Subcutaneous adipose tissue (tissue), 4 donors: ENCODE data around the gene ECHDC1. TPM values are rescaled to one million over a fixed set of nuclear protein-coding genes. Genes with fewer than 3 reads are reported as not detected.

ENCODE experiments used
- CTCF ChIP-seq: fragments of 450-650 bp; IDR thresholded peaks from one replicate; pipeline ENCODE4 v1.5.1; 2016; ENCODE audit warnings: low read depth, mild to moderate bottlenecking, control low read depth, antibody characterized with exemption, moderate library complexity
- total RNA-seq, 4 donors: library from RNA; depleted of rRNA; stranded (reverse); fragments of >200 nt; gene quantifications; one replicate each; pipeline ENCODE4 v1.1.0, GENCODE V29; 2016

The ECHDC1 gene
- total RNA-seq, 4 donors from 2014 or later: 83.8 to 139 (median 122) TPM

DNA sequence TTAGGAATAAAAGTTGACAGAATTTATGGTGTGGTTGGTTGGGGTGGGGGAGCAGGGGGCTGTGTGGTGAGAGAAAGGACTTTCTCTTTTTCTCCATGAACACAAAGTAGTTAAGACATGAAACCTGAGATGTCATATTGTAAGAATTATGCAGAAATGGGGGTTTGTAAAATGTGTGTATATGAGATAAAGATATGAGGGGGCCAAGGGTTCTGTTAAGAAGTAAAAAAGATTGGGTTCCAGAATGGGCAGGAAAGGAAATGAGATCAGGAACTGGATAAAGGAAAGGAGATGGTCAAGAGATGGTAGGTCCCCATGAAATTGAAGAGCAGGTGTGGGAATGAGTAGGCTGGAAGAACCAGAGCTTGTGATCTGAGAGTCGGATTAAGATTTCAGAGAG, 67.1 kb downstream of the ECHDC1 start:
- no peak for TF ChIP-seq CTCF

DNA sequence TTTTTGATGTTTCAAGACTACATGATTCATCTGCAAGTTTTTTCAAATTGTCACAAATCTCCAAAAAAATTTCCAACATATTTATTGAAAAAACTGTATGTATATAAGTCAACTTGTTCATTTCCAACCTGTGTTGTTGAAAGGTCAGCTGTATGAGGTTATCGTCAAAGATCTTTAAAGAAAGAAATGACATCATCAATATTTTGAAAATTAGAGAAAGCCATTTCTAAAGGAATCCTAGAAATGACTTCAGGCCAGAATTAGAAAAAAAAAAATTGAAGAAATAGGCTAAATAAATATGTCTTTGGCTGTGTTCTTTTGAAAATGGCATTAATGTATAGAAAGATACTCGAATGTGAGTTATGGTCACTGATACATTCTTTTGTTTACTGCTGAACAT, 69.9 kb downstream of the ECHDC1 start:
- TF ChIP-seq CTCF: no peak

DNA sequence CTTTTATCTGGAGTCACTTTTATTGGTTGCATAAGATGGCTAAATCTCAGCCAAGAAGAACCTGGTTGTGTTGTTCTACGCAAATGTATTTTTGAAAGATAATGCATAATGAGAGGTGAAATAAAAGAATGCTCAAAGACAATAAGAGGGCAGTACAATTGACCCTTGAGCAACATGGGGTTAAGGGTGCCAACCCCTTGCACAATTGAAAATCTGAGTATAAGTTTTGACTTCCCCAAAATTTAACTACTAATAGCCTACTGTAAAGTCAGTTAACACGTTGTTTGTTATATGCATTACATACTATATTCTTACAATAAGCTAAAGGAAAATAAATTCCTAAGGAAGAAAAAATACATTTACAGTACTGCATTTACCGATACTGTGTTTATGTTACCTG, 70.8 kb downstream of the ECHDC1 start:
- no peak for TF ChIP-seq CTCF

- TF ChIP-seq CTCF: no peak
Observed at GRCh38 chr6:127267646-127268625, 75.5 kb downstream of the ECHDC1 start.

- no peak for TF ChIP-seq CTCF
Observed at GRCh38 chr6:127266892-127267645, 76.3 kb downstream of the ECHDC1 start.

DNA sequence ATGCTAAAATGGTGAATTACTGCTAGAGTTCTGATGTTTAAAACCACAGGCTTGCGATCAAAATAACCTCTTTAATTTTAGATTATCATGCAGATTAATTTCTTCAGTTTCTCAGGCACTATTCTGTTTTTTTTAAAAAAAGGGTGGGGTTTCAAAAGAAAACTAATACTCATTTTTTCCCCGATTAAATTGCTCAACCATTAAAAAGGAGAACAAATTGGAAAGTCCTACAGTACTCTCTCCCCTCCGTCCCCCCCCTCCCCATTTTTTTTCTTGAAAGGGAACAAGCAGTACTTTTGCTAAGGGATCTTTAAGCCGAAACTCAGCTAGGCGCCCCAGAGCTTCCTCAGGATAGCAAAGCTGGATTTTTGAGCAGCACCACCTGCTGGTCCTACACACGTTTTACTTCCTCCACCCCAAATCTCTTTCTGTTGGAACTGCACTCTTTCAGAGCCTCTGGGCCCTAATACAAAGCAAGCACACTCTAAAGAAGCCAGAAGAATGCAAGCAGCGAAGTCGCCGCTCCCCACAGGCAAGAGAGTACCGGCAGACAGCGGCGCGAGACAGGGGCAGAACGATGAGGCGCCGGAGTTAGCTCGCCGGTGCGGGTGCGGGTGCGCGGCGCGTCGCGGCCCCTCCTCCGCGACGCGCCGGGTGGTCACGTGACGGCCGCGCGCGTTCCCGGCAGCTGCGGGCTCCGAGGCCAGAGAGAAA, 77.1 kb downstream of the ECHDC1 start, which contains the start of gene RNF146:
Gene RNF146 (plus strand): TSS at position 687 of the 714 bp plus-strand sequence. CDS start 13,475 bp downstream, outside the sequence.
- TF ChIP-seq CTCF: no peak
